ENCODE results near the gene LONRF2.

LONRF2 gene

GRCh38 chr2:100241236-100241635 lies 81.1 kb downstream of the LONRF2 start:
- no peak for DNase-seq (ENCODE audit: extremely low read depth, low read depth)
- TF ChIP-seq CTCF (IDR thresholded peaks at IDR 0.05; ENCODE audit: low read depth, low read length, missing control alignments): no peak
- H3K4me3 ChIP-seq (replicated peaks; ENCODE audit: low read depth, low read length): no peak overlapping the region

GRCh38 chr2:100240386-100240785 lies 81.9 kb downstream of the LONRF2 start:
- H3K4me3 ChIP-seq (replicated peaks; ENCODE audit: low read depth, low read length): no peak overlapping the region
- no peak for TF ChIP-seq CTCF (IDR thresholded peaks at IDR 0.05; ENCODE audit: low read depth, low read length, missing control alignments)
- no peak for DNase-seq (ENCODE audit: extremely low read depth, low read depth)

- H3K4me3 ChIP-seq (replicated peaks; ENCODE audit: low read depth, low read length): no peak overlapping the region
- TF ChIP-seq CTCF (IDR thresholded peaks at IDR 0.05; ENCODE audit: low read depth, low read length, missing control alignments): no peak
Observed at GRCh38 chr2:100239486-100240210, 82.7 kb downstream of the LONRF2 start.

GRCh38 chr2:100238471-100238870 lies 83.8 kb downstream of the LONRF2 start:
- TF ChIP-seq CTCF (IDR thresholded peaks at IDR 0.05; ENCODE audit: low read depth, low read length, missing control alignments): no peak
- DNase-seq (ENCODE audit: extremely low read depth, low read depth): no peak
- H3K4me3 ChIP-seq (replicated peaks; ENCODE audit: low read depth, low read length): no peak overlapping the region

More at GRCh38 chr2:100239486-100240210, 82.7 kb downstream of the LONRF2 start:
- no peak for DNase-seq (ENCODE audit: extremely low read depth, low read depth)

- DNase-seq (ENCODE audit: extremely low read depth, low read depth): no peak
- TF ChIP-seq CTCF (IDR thresholded peaks at IDR 0.05; ENCODE audit: low read depth, low read length, missing control alignments): peak; percentile 6
- no peak overlapping the region for H3K4me3 ChIP-seq (replicated peaks; ENCODE audit: low read depth, low read length)
Observed at GRCh38 chr2:100237770-100238169, 84.5 kb downstream of the LONRF2 start.

GRCh38 chr2:100237163-100237562 lies 85.1 kb downstream of the LONRF2 start:
- H3K4me3 ChIP-seq (replicated peaks; ENCODE audit: low read depth, low read length): no peak overlapping the region
- DNase-seq (ENCODE audit: extremely low read depth, low read depth): no peak
- no peak for TF ChIP-seq CTCF (IDR thresholded peaks at IDR 0.05; ENCODE audit: low read depth, low read length, missing control alignments)

GRCh38 chr2:100236166-100236565 lies 86.1 kb downstream of the LONRF2 start:
- no peak for TF ChIP-seq CTCF (IDR thresholded peaks at IDR 0.05; ENCODE audit: low read depth, low read length, missing control alignments)
- DNase-seq (ENCODE audit: extremely low read depth, low read depth): no peak
- no peak overlapping the region for H3K4me3 ChIP-seq (replicated peaks; ENCODE audit: low read depth, low read length)
